Glomerular endothelial cell (primary cell): Measurements from ENCODE around the gene VAV1. TPM values are rescaled to one million over a fixed set of nuclear protein-coding genes. Genes with fewer than 3 reads are reported as not detected.
"Not testable (repeated sequence)": the region's sequence is repeated elsewhere in the genome, so short reads cannot be mapped to it uniquely, and the experiment has no call there.

Source experiments
- DNase-seq: peaks from one replicate; pipeline ENCODE4 v3.0.0-alpha.2; 2011; ENCODE audit warnings: low read depth, low spot score; ENCODE audit errors: extremely low read depth
- total RNA-seq: library from RNA; depleted of rRNA; stranded (reverse); fragments of >200 nt; gene quantifications from 2 replicates; pipeline ENCODE4 v1.2.3, GENCODE V29; 2015

Gene VAV1
- total RNA-seq, 1 donor from 2014 or later, result not detected

GRCh38 chr19:6842871-6843607 lies 70.5 kb downstream of the VAV1 start:
- no peak for DNase-seq

- no peak for DNase-seq
These were observed 75.3 kb downstream of the VAV1 start for GRCh38 chr19:6847828-6848200.

DNA sequence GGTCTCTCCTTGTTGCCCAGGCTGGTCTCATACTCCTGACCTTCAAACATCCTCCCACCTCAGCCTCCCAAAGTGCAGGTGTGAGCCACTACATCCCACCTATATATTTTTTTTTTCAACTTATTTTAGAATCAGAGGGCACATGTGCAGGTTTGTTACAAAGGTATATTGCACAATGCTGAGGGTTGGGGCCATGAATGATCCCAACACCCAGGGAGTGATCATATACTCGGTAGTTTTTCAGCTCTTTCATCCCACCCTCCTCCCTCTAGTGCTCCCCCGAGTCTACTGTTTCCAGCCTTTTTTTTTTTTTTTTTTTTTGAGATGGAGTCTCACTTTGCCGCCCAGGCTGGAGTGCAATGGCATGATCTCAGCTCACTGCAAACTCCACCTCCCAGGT lies 76.5 kb downstream of the VAV1 start:
- DNase-seq, result no peak

GRCh38 chr19:6849876-6850275 lies 77.4 kb downstream of the VAV1 start:
- no peak for DNase-seq

- no peak for DNase-seq
These were observed 78.9 kb downstream of the VAV1 start for GRCh38 chr19:6851359-6851758.

GRCh38 chr19:6852001-6852400 lies 79.5 kb downstream of the VAV1 start:
- DNase-seq, result no peak

DNA sequence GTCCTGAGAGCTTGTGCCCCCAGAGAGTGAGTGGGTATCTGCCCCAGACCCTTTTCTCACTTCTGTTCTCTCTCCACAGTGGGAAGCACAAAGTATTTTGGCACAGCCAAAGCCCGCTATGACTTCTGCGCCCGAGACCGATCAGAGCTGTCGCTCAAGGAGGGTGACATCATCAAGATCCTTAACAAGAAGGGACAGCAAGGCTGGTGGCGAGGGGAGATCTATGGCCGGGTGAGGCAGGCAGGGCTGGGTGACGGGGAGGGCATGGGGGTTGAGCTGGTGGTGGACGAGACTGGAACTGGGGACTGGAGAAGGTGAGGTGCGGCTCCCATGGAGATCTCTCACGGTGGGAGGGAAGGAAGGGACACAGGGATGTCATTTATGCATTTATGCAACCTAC lies 81.4 kb downstream of the VAV1 start:
- DNase-seq, result no peak

DNA sequence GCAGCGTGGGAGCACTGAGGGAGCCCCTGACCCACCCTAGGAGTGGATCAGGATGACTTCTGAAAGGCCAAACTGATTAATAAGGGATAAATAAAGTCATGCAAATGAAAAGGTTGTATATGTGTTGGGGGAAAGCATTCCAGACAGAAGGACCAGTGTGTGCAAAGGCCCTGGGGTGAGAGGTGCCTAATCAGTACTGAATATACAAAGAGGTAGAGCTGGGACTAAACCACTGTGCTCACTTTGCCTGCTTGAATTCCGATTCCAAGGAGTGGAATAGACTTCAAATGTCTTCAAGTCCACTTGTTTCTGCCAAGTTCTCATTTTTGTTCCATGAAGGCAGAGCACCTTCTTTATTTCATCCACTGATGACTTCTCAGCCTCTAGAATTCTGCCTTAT lies 82.2 kb downstream of the VAV1 start:
- no peak for DNase-seq

DNA sequence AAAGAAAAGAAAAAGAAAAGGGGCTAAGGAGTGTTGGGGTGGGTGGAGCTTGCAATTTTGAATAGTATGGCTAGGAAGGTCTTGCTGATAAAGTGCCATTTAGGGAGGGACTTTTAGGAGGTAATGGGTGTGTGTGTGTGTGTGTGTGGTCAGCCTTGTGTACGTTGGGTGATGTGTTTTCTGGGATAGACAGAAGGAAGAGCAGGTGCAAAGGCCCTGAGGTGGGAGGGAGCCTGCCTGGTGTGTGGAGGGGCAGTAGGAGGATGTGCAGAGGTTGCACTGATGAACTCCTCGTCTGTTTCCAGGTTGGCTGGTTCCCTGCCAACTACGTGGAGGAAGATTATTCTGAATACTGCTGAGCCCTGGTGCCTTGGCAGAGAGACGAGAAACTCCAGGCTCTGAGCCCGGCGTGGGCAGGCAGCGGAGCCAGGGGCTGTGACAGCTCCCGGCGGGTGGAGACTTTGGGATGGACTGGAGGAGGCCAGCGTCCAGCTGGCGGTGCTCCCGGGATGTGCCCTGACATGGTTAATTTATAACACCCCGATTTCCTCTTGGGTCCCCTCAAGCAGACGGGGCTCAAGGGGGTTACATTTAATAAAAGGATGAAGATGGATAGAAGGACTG lies 84.4 kb downstream of the VAV1 start:
- no peak for DNase-seq

DNA sequence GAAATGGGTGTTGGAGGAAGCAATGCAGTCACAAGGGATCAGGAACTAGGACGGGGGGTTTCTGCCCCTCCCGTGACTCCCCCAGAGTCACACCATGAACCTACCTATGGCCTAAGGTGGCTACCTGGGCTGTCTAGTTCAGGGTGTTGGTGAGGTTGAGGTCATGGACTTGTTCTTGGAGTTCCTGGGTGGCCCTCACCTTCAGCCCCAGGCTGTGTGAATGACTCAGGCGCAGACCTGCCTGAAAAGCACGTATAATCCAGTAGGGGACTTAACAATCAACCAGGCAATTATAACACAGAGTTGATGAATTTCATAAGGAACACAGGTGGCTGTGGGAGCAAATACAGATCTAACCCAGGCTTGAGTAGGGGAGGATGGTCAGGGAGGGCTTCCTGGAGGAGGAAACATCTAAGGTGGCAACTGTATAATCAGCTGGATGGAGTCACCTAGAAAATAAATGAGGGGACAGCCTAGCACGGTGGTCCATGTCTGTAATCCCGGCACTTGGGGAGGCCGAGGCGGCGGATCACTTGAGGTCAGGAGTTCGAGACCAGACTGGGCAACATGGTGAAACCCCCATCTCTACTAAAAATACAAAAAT lies 89.3 kb downstream of the VAV1 start:
- no peak for DNase-seq

DNA sequence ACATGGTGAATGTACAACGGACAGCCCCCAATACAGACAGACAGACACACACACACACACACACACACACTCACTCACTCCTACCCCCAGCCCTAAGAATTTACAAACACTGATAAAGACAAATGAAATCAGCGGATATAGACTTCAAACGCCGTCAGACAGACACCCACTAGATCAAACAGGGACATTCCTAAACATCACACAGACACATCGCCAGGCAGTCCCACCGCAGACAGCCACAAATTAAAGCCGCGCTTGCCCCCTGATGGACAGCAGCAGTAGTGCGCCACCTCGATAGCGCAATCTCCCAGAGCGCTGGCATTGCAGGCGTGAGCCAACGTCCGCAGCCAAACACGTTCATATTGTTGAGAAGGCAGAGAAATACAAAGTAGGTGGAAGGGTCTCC lies 90.2 kb downstream of the VAV1 start:
- peak; percentile 51 for DNase-seq

DNA sequence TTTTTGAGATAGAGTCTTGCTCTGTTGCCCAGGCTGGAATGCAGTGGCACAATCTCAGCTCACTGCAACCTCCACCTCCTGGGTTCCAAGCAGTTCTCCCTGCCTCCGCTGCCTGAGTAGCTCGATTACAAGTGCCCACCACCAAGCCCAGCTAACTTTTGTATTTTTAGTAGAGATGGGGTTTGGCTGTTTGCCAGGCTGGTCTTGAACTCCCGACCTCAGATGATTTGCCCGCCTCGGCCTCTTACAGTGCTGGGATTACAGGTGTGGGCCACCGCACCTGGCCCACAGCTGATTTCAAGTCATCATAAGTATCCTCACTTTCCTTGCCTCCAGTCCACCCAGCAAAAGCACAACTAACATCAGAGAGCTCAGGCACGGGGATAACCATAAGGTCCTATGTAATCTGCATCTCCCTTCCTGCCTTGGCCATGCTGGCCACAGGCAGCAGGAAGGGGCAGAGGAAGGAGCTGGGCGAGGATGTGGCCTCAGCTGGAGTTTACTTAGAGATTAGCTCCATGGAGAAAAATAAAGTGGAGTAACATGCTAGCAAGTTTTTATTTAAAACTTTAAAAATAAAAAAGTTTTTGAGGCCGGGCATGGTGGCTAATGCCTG lies 91.9 kb downstream of the VAV1 start:
- DNase-seq, result no peak

DNA sequence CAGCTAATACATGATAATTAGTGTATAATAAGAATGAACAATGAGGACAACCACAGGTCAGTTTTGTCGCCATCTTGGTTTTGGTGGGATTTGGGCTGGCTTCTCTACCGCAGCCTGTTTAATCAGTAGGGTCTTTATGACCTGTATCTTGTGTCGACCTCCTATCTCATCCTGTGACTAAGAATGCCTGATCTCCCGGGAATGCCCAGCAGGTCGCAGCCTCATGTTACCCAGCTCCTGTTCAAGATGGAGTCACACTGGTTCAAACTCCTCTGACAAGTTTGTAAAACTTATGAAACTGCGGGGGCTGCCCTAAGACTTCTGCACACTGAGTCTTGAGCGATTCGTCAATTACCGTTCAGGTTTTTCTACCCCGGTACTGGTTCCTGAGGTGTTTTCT lies 93.3 kb downstream of the VAV1 start:
- DNase-seq, result no peak

DNA sequence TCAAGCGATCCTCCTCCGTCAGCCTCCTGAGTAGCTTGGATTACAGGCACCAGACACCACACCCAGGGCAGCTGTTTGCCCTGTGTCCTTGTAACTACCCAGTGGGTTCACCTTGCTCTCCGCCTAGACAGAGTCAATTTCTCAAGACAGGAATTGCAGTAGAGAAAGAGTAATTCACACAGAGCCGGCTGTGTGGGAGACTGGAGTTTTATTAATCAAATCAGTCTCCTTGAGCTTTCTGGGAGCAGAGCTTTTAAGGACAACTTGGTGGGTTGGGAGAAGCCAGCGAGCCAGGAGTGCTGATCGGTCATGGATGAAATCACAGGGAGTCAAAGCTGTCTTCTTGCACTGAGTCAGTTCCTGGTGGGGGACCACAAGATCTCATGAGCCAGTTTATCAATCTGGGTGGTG lies 94.2 kb downstream of the VAV1 start:
- no peak for DNase-seq

GRCh38 chr19:6868351-6868750 lies 95.8 kb downstream of the VAV1 start:
- no peak for DNase-seq

DNA sequence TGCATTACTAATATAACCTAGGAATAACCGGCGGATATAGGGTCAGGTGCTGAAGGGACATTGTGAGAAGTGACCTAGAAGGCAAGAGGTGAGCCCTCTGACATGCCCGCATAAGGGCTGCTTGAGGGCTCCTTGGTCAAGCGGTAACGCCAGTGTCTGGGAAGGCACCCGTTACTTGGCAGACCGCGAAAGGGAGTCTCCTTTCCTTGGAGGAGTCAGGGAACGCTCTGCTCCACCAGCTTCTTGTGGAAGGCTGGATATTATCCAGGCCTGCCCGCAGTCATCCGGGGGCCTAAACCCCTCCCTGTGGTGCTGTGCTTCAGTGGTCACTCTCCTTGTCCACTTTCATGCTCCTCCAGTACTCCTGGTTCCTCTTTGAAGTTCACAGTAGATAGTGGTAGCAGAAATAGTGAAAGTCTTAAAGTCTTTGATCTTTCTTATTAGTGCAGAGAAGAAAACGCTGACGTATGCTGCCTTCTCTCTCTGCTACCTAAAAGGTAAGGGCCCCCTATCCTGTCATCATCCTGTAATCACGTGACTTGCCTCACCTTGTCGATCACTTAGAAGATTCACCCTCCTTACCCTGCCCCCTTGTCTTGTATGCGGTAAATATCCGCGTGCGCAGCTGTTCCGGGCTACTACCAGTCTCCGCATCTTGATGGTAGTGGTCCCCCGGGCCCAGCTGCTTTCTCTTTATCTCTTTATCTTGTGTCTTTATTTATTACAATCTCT lies 96.8 kb downstream of the VAV1 start:
- DNase-seq, result not testable (repeated sequence)

- DNase-seq, result no peak
These were observed 101.4 kb downstream of the VAV1 start for GRCh38 chr19:6873708-6874431.

GRCh38 chr19:6875218-6875617 lies 102.7 kb downstream of the VAV1 start:
- DNase-seq, result no peak

DNA sequence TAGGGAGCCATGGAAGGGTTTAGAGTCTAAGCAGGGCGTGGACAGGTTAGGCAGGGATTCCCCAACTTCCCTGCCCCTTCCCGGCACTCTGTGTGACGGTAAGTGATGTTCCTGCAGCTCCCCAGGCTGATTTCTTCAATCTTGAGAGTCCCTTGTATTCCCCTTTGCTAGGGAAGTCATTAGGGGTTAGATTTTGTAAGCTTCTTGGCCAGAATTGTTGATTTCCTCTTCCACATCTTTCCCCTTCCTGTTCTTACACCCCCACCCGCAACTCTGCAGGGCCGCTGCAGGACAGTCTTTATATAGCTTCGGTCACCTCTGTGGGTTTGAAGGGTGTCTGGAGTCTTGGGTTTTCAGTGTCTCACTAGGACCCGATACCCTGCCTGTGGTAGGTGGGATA lies 104.2 kb downstream of the VAV1 start:
- DNase-seq, result no peak

DNA sequence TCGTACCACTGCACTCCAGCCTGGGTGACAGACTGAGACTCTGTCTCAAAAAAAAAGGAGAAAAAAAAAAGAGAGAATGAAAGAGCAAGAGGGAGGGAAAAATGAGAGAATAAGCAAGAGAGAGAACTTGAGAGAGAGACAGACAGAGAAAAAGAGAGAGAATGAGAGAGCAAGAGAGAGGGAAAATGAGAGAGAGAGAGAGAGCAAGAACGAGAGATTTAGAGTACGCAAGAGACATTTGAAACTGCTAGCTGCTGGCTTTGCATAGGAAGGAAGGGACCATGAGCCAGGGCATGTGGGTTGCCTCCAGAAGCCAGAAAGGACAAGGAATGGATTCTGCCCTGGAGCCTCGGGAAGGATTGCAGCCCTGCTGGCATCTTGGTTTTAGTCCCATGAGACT lies 105.3 kb downstream of the VAV1 start:
- no peak for DNase-seq
